Upper lobe of left lung (tissue), 6 donors: ENCODE data around the gene BLACAT1. TPM values are rescaled to one million over a fixed set of nuclear protein-coding genes. Genes with fewer than 3 reads are reported as not detected.

Experiments used
- ATAC-seq, 2 donors: fragments of 200-7000 bp; cut with Tn5 transposase; one replicate each; pipeline ENCODE4 v1.9.1; 2022; ENCODE audit warnings: mild to moderate bottlenecking in 2 of 2, moderate library complexity in 2 of 2; ENCODE audit not compliant: low FRiP score in 2 of 2
- DNase-seq, 2 donors: peaks; one replicate each; pipeline ENCODE4 v3.0.0-alpha.2; 2019 to 2020
- H3K27ac ChIP-seq, 4 donors: fragments of 200-600 bp; sonication (generic); one replicate each; pipeline ENCODE4 v1.5.1; 2016 to 2019
- H3K27me3 ChIP-seq, 4 donors: fragments of 200-600 bp; sonication (generic); one replicate each; pipeline ENCODE4 v1.5.1; 2017 to 2019
- H3K36me3 ChIP-seq, 4 donors: fragments of 200-600 bp; sonication (generic); one replicate each; pipeline ENCODE4 v1.5.1; 2016 to 2019
- H3K4me1 ChIP-seq, 4 donors: fragments of 200-600 bp; sonication (generic); one replicate each; pipeline ENCODE4 v1.5.1; 2018 to 2019
- H3K4me3 ChIP-seq, 4 donors: fragments of 200-600 bp; sonication (generic); one replicate each; pipeline ENCODE4 v1.5.1; 2017 to 2019; ENCODE audit warnings: mild to moderate bottlenecking in 2 of 4, moderate library complexity in 1 of 4
- H3K9me3 ChIP-seq, 4 donors: fragments of 200-600 bp; sonication (generic); one replicate each; pipeline ENCODE4 v1.5.1; 2018 to 2019
- CTCF ChIP-seq, 6 experiments: fragments of 450-650 bp in 4 of 6; fragments of 200-600 bp in 2 of 6; sonication (generic) in 2 of 6; IDR thresholded peaks; one replicate each; pipeline ENCODE4 v1.5.1; 2016 to 2019; ENCODE audit warnings: antibody characterized with exemption in 6 of 6
- EP300 ChIP-seq, 4 donors: sonication (generic); formaldehyde crosslinking; IDR thresholded peaks; one replicate each; pipeline ENCODE4 v1.5.1; 2017; ENCODE audit warnings: antibody characterized with exemption in 4 of 4, control low read depth in 2 of 4
- POLR2A ChIP-seq, 4 donors: fragments of 450-650 bp; IDR thresholded peaks; one replicate each; pipeline ENCODE4 v1.5.1; 2016 to 2017; ENCODE audit warnings: antibody characterized with exemption in 4 of 4, mild to moderate bottlenecking in 2 of 4
- POLR2AphosphoS5 ChIP-seq, 2 donors: sonication (generic); formaldehyde crosslinking; IDR thresholded peaks; one replicate each; pipeline ENCODE4 v1.5.1; 2017; ENCODE audit warnings: antibody characterized with exemption in 2 of 2
- WGBS, 2 donors: methylation state at CpG; one replicate each; pipeline ENCODE4 v1.1.5; 2017 to 2018; 5-methylcytosine and 5-hydroxymethylcytosine counted together
- total RNA-seq, 6 donors: library from RNA; depleted of rRNA in 4 of 6; stranded (reverse); fragments of >200 nt in 4 of 6; gene quantifications; one replicate each; pipeline versions ENCODE4 v1.1.0 to v1.2.1, GENCODE V29; 2016 to 2021
- donor health status: DM: no; HTN: no; CAD: no; lungs with moderate emphysema.
- donor health status: DM: no; HTN: yes; CAD: no; lungs with severe emphysema.

Gene BLACAT1
- total RNA-seq, 6 donors from 2014 or later, result 0.40 to 4.2 (median 1.1) TPM

DNA sequence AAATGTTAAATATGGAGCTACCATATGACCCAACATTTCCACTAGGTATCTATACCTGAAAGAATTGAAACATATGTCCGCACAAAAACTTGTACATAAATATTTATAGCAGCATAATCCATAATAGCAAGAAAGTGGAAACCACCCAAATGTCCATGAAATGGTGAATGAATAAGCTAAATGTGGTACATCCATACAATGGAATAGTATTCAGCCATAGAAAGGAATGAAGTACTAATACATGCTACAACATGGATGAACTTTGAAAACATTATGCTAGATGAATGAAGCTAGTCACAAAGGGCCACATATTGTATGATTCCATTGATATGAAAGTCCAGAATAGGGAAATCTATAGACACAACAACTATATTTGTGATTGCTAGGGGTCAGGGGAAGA lies 20.0 kb upstream of the BLACAT1 start:
- ATAC-seq, result no peak
- TF ChIP-seq POLR2AphosphoS5 (IDR thresholded peaks at IDR 0.05) (no peak), POLR2A (IDR thresholded peaks at IDR 0.05) (no peak), EP300 (IDR thresholded peaks at IDR 0.05) (no peak), CTCF (IDR thresholded peaks at IDR 0.05) (no peak)
- Histone ChIP-seq H3K9me3 (peaks cover 0 to 13% (median 5%) of the 10 kb centered on the region in 4 donors), H3K4me3 (no peak overlapping the region), H3K27me3 (no peaks in the 10 kb centered on the region), H3K27ac (no peak overlapping the region), H3K4me1 (peaks cover 0 to 22% (median 7%) of the 10 kb centered on the region in 4 donors), H3K36me3 (no peaks in the 10 kb centered on the region)
- 89 to 100% methylated on average over 1 of the region's 1 CpG for WGBS, 2 donors
- no peak for DNase-seq

GRCh38 chr1:205474571-205474970 lies 18.7 kb upstream of the BLACAT1 start:
- ATAC-seq (no peak), DNase-seq (no peak)
- Histone ChIP-seq H3K36me3 (no peaks in the 10 kb centered on the region), H3K4me1 (peaks cover 0 to 17% (median 2%) of the 10 kb centered on the region in 4 donors), H3K4me3 (no peak overlapping the region), H3K27ac (no peak overlapping the region), H3K9me3 (peaks cover 0 to 13% (median 5%) of the 10 kb centered on the region in 4 donors), H3K27me3 (no peaks in the 10 kb centered on the region)
- 93 to 98% methylated on average over 3 of the region's 3 CpGs for WGBS, 2 donors
- TF ChIP-seq EP300 (IDR thresholded peaks at IDR 0.05), result no peak
- TF ChIP-seq POLR2AphosphoS5 (IDR thresholded peaks at IDR 0.05), result no peak
- no peak for TF ChIP-seq CTCF (IDR thresholded peaks at IDR 0.05)
- no peak for TF ChIP-seq POLR2A (IDR thresholded peaks at IDR 0.05)

- peaks cover 0 to 14% (median 0%) of the 10 kb centered on the region in 4 donors for H3K4me1 ChIP-seq
- ATAC-seq (no peak), DNase-seq (no peak)
- H3K9me3 ChIP-seq, result peaks cover 0 to 13% (median 5%) of the 10 kb centered on the region in 4 donors
- H3K27me3 ChIP-seq, result no peaks in the 10 kb centered on the region
- H3K27ac ChIP-seq, result no peak overlapping the region
- no peaks in the 10 kb centered on the region for H3K36me3 ChIP-seq
- WGBS, 2 donors, result 91% methylated on average over 7 of the region's 7 CpGs
- no peak for TF ChIP-seq CTCF (IDR thresholded peaks at IDR 0.05)
- TF ChIP-seq POLR2AphosphoS5 (IDR thresholded peaks at IDR 0.05), result no peak
- no peak for TF ChIP-seq POLR2A (IDR thresholded peaks at IDR 0.05)
- no peak for TF ChIP-seq EP300 (IDR thresholded peaks at IDR 0.05)
- no peak overlapping the region for H3K4me3 ChIP-seq
Observed at GRCh38 chr1:205473966-205474365, 18.1 kb upstream of the BLACAT1 start.

DNA sequence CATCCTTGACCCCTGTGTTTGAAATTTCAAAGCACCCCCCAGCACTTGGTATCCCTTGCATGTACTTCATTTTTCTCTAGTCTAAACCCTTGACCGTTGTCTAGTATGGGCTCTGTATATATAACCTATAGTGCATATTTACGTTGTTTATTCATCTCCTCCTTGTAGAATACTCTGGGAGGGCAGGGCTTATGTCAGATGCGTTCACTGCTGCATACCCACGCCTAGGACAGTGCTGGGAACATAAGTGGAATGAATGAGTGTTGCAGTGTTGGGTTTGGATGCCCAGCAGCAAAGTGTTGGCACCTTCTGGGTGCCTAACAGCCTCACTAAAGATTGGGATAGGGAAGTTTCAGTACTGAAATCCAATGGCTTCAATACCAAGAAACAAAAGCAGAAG lies 17.6 kb upstream of the BLACAT1 start:
- TF ChIP-seq CTCF (IDR thresholded peaks at IDR 0.05) (no peak), POLR2A (IDR thresholded peaks at IDR 0.05) (no peak), POLR2AphosphoS5 (IDR thresholded peaks at IDR 0.05) (no peak), EP300 (IDR thresholded peaks at IDR 0.05) (no peak)
- H3K27ac ChIP-seq, result no peak overlapping the region
- no peak overlapping the region for H3K4me3 ChIP-seq
- no peak for ATAC-seq
- 33 to 41% methylated on average over 4 of the region's 4 CpGs for WGBS, 2 donors
- H3K27me3 ChIP-seq, result no peaks in the 10 kb centered on the region
- H3K36me3 ChIP-seq, result no peaks in the 10 kb centered on the region
- no peak for DNase-seq
- peaks cover 0 to 13% (median 5%) of the 10 kb centered on the region in 4 donors for H3K9me3 ChIP-seq
- peaks cover 0 to 9% (median 0%) of the 10 kb centered on the region in 4 donors for H3K4me1 ChIP-seq

- 22 to 26% methylated on average over 11 of the region's 13 CpGs for WGBS, 2 donors
- H3K27me3 ChIP-seq, result no peaks in the 10 kb centered on the region
- ATAC-seq, result no peak
Observed at GRCh38 chr1:205472737-205473441, 17.0 kb upstream of the BLACAT1 start.

More at GRCh38 chr1:205472737-205473441, 17.0 kb upstream of the BLACAT1 start:
- Histone ChIP-seq H3K9me3 (peaks cover 0 to 13% (median 5%) of the 10 kb centered on the region in 4 donors), H3K4me1 (peaks cover 0 to 4% (median 0%) of the 10 kb centered on the region in 4 donors), H3K27ac (no peak overlapping the region), H3K4me3 (no peak overlapping the region), H3K36me3 (no peaks in the 10 kb centered on the region)
- TF ChIP-seq POLR2A (IDR thresholded peaks at IDR 0.05) (no peak), EP300 (IDR thresholded peaks at IDR 0.05) (no peak), POLR2AphosphoS5 (IDR thresholded peaks at IDR 0.05) (no peak)
- DNase-seq, result no peak
